IMR-90 (cell line): ENCODE data around the gene EFCAB5. TPM values are rescaled to one million over a fixed set of nuclear protein-coding genes. Genes with fewer than 3 reads are reported as not detected.

Experiments used
- ATAC-seq: fragments of 200-7000 bp; cut with Tn5 transposase; 2 replicates; pipeline ENCODE4 v1.9.1; 2020; ENCODE audit warnings: low read depth, mild to moderate bottlenecking, moderate library complexity
- BruUV-seq: library from RNA; stranded (reverse); fragments of 400-500 nt; replicated peaks from 2 replicates; lab custom pipeline; 2021; lab: Mats Ljungman, UMichigan
- CTCF ChIA-PET: fragments of 300-600 bp; formaldehyde crosslinking; extraction: SDS; loops from one replicate; lab custom pipeline; 2021; ENCODE audit warnings: antibody characterized with exemption; lab: Yijun Ruan, JAX
- POLR2A ChIA-PET: fragments of 300-600 bp; sonication (Branson Sonifier 250); formaldehyde crosslinking; loops from one replicate; lab custom pipeline; 2022; ENCODE audit warnings: antibody characterized with exemption; ENCODE audit not compliant: unreplicated experiment; lab: Charles Lee
- DNase-seq: peaks from one replicate; pipeline ENCODE4 v3.0.0; 2013
- H2AFZ ChIP-seq: replicated peaks from 2 replicates; pipeline ENCODE3; 2013; ENCODE audit warnings: low read length, mild to moderate bottlenecking; ENCODE audit not compliant: poor library complexity
- H2AK5ac ChIP-seq: 2 replicates; pipeline ENCODE4 v1.6.1; 2013; ENCODE audit warnings: low read depth, low read length, inconsistent platforms
- H2AK9ac ChIP-seq: replicated peaks from 2 replicates; pipeline ENCODE3; 2013; ENCODE audit warnings: mild to moderate bottlenecking, low read depth, low read length, moderate library complexity; ENCODE audit not compliant: poor library complexity
- H2BK120ac ChIP-seq: 2 replicates; pipeline ENCODE4 v1.6.1; 2013; ENCODE audit warnings: low read depth, low read length, inconsistent platforms
- H2BK15ac ChIP-seq: 3 replicates; pipeline ENCODE4 v1.6.1; 2013; ENCODE audit warnings: low read depth, low read length, inconsistent platforms
- H2BK20ac ChIP-seq: 2 replicates; pipeline ENCODE4 v1.6.1; 2013; ENCODE audit warnings: low read depth, mild to moderate bottlenecking, inconsistent platforms, low read length, moderate library complexity
- H2BK5ac ChIP-seq: 2 replicates; pipeline ENCODE4 v1.6.1; 2013; ENCODE audit warnings: mild to moderate bottlenecking, low read depth, low read length, inconsistent platforms; ENCODE audit not compliant: poor library complexity, severe bottlenecking
- H3K14ac ChIP-seq: replicated peaks from 2 replicates; pipeline ENCODE4 v1.6.1; 2013; ENCODE audit warnings: low read depth, low read length, inconsistent platforms
- H3K18ac ChIP-seq: 2 replicates; pipeline ENCODE4 v1.6.1; 2013; ENCODE audit warnings: low read depth, low read length, control low read depth
- H3K23ac ChIP-seq: 2 replicates; pipeline ENCODE4 v1.6.1; 2013; ENCODE audit warnings: low read depth, low read length, inconsistent platforms
- H3K27ac ChIP-seq: 2 replicates; pipeline ENCODE4 v1.5.1; 2013; ENCODE audit warnings: mild to moderate bottlenecking, control low read depth, low read length; ENCODE audit not compliant: insufficient read depth
- H3K27me3 ChIP-seq: 2 replicates; pipeline ENCODE4 v1.6.1; 2013; ENCODE audit warnings: low read length; ENCODE audit not compliant: control insufficient read depth, insufficient read depth
- H3K36me3 ChIP-seq: 2 replicates; pipeline ENCODE4 v1.6.1; 2013; ENCODE audit warnings: low read length, mixed read lengths; ENCODE audit not compliant: control insufficient read depth, insufficient read depth
- H3K4ac ChIP-seq: 2 replicates; pipeline ENCODE4 v1.6.1; 2013; ENCODE audit warnings: low read depth, low read length, inconsistent platforms
- H3K4me1 ChIP-seq: 2 replicates; pipeline ENCODE4 v1.6.1; 2013; ENCODE audit warnings: low read length, mixed read lengths; ENCODE audit not compliant: control insufficient read depth, insufficient read depth
- H3K4me2 ChIP-seq: 2 replicates; pipeline ENCODE4 v1.6.1; 2013; ENCODE audit warnings: low read depth, mild to moderate bottlenecking, control low read depth, low read length, moderate library complexity
- H3K4me3 ChIP-seq: 2 replicates; pipeline ENCODE4 v1.5.1; 2013; ENCODE audit warnings: low read depth, mild to moderate bottlenecking, control low read depth, low read length, moderate library complexity; ENCODE audit not compliant: insufficient read depth
- H3K56ac ChIP-seq: 2 replicates; pipeline ENCODE4 v1.6.1; 2013; ENCODE audit warnings: low read length, inconsistent platforms; ENCODE audit not compliant: insufficient read depth; ENCODE audit errors: extremely low read depth
- H3K79me1 ChIP-seq, 2 experiments: 2 replicates each; pipeline ENCODE4 v1.6.1; 2013; ENCODE audit warnings: low read length in 2 of 2, inconsistent platforms in 1 of 2, low read depth in 1 of 2
- H3K9ac ChIP-seq: 2 replicates; pipeline ENCODE4 v1.6.1; 2013; ENCODE audit warnings: low read depth, low read length, control low read depth
- H3K9me1 ChIP-seq: 2 replicates; pipeline ENCODE4 v1.6.1; 2013; ENCODE audit warnings: low read length, inconsistent platforms; ENCODE audit not compliant: insufficient read depth
- H3K9me3 ChIP-seq: 2 replicates; pipeline ENCODE4 v1.6.1; 2013; ENCODE audit warnings: low read length; ENCODE audit not compliant: control insufficient read depth, insufficient read depth
- H4K20me1 ChIP-seq: 2 replicates; pipeline ENCODE4 v1.6.1; 2013; ENCODE audit warnings: low read length, inconsistent platforms; ENCODE audit not compliant: insufficient read depth
- H4K5ac ChIP-seq: 2 replicates; pipeline ENCODE4 v1.6.1; 2013; ENCODE audit warnings: mild to moderate bottlenecking, low read depth, low read length, control low read depth
- H4K8ac ChIP-seq, 2 experiments: 2 replicates each; pipeline ENCODE4 v1.6.1; 2013; ENCODE audit warnings: low read depth in 2 of 2, low read length in 2 of 2, control low read depth in 1 of 2, inconsistent platforms in 1 of 2
- H4K91ac ChIP-seq: 2 replicates; pipeline ENCODE4 v1.6.1; 2013; ENCODE audit warnings: low read depth, low read length, inconsistent platforms; ENCODE audit not compliant: insufficient read depth
- BHLHE40 ChIP-seq: fragments of 150-350 bp; IDR thresholded peaks from 2 replicates; pipeline ENCODE4 v1.6.1; 2016; ENCODE audit warnings: mild to moderate bottlenecking, low read depth, low read length
- CEBPB ChIP-seq: IDR thresholded peaks from 2 replicates; pipeline ENCODE4 v1.6.1; 2012; ENCODE audit warnings: low read depth, low read length, improper control_type of control experiment
- CHD1 ChIP-seq: IDR thresholded peaks from 2 replicates; pipeline ENCODE4 v1.6.1; 2012; ENCODE audit warnings: low read depth, low read length, improper control_type of control experiment
- CTCF ChIP-seq: conservative IDR thresholded peaks from 2 replicates; pipeline ENCODE4 v1.5.1; 2012; ENCODE audit warnings: mild to moderate bottlenecking, low read depth, low read length, improper control_type of control experiment
- FOS ChIP-seq: fragments of 150-350 bp; IDR thresholded peaks from 2 replicates; pipeline ENCODE4 v1.6.1; 2016; ENCODE audit warnings: low read depth, low read length
- MAFK ChIP-seq: IDR thresholded peaks from 2 replicates; pipeline ENCODE4 v1.6.1; 2012; ENCODE audit warnings: low read depth, low read length, improper control_type of control experiment
- MAZ ChIP-seq: IDR thresholded peaks from 2 replicates; pipeline ENCODE4 v1.6.1; 2012; ENCODE audit warnings: low read depth, mild to moderate bottlenecking, low read length, improper control_type of control experiment, moderate library complexity, borderline replicate concordance
- MXI1 ChIP-seq: IDR thresholded peaks from 2 replicates; pipeline ENCODE4 v1.6.1; 2012; ENCODE audit warnings: low read depth, mild to moderate bottlenecking, low read length, moderate library complexity, borderline replicate concordance
- NFE2L2 ChIP-seq: fragments of 150-350 bp; IDR thresholded peaks from 2 replicates; pipeline ENCODE4 v1.6.1; 2016; ENCODE audit warnings: low read depth, mild to moderate bottlenecking, low read length
- POLR2A ChIP-seq: IDR thresholded peaks from 2 replicates; pipeline ENCODE4 v1.6.1; 2012; ENCODE audit warnings: mild to moderate bottlenecking, low read depth, low read length
- RFX5 ChIP-seq: IDR thresholded peaks from 2 replicates; pipeline ENCODE4 v1.8.0; 2012; ENCODE audit warnings: low read depth, mild to moderate bottlenecking, low read length, moderate library complexity
- SMC3 ChIP-seq: fragments of 150-350 bp; IDR thresholded peaks from 2 replicates; pipeline ENCODE4 v1.6.1; 2016; ENCODE audit warnings: low read depth, mild to moderate bottlenecking, antibody characterized with exemption, low read length, moderate library complexity
- USF2 ChIP-seq: fragments of 150-350 bp; IDR thresholded peaks from 2 replicates; pipeline ENCODE4 v1.6.1; 2017; ENCODE audit warnings: mild to moderate bottlenecking, antibody characterized with exemption, low read length, low read depth
- WGBS, 2 experiments: methylation state at CpG; one replicate each; pipeline versions ENCODE4 v1.1.5 to v1.1.7; 2013; ENCODE audit warnings: missing lambda C conversion rate in 2 of 2; ENCODE audit not compliant: insufficient read length in 1 of 2; ENCODE audit errors: extremely low coverage in 2 of 2; 5-methylcytosine and 5-hydroxymethylcytosine counted together
- dilution Hi-C: fragments of 300-500 bp; cut with HindIII; formaldehyde crosslinking; loops from one replicate; pipeline ENCODE4 v1.14.3; 2018; ENCODE audit warnings: low sequenced_read_pairs; ENCODE audit not compliant: unreplicated experiment
- in situ Hi-C: fragments of 300-500 bp; cut with MboI; formaldehyde crosslinking; loops from 3 replicates; pipeline ENCODE4 v1.14.3; 2019; ENCODE audit warnings: low sequenced_read_pairs, inconsistent platforms, mixed read lengths
- intact Hi-C: fragments of 100-400 bp; cut with micrococcal nuclease; formaldehyde crosslinking; loops from 2 replicates; pipeline ENCODE4 v1.10.0; 2022
- polyA plus RNA-seq, 3 experiments: library from polyadenylated mRNA; depleted of rRNA; stranded (reverse); fragments of >200 nt; gene quantifications; 2 replicates each; pipeline ENCODE4 v1.2.3, GENCODE V29; 2012; ENCODE audit warnings: low replicate concordance in 1 of 3
- total RNA-seq: library from RNA; depleted of rRNA; stranded (reverse); fragments of >200 nt; gene quantifications from 2 replicates; pipeline ENCODE4 v1.2.3, GENCODE V29; 2012

The EFCAB5 gene
- total and polyA plus RNA-seq, 2 of the 4 experiments (the other 2 are of a cell fraction), result 0.14 TPM; not detected in 1

GRCh38 chr17:29929533-29930408 lies 11.7 kb upstream of the EFCAB5 start, which contains the start of gene SSH2:
SSH2 (minus strand) TSS chr17:29930228; CDS start chr17:29930000, 228 bp downstream.
- H2BK15ac ChIP-seq, result peak within 1 kb of the TSS; percentile 95
- peak within 1 kb of the TSS; percentile 30 for H2BK20ac ChIP-seq
- H3K4me2 ChIP-seq, result peak within 1 kb of the TSS; percentile 97
- H2AK5ac ChIP-seq, result peak within 1 kb of the TSS; percentile 69
- POLR2A ChIA-PET, result interaction anchor here (0.6 kb wide), 1 partner anchor 145 kb away, joined by 6 read pairs; no protein-coding TSS in a partner anchor
- H3K56ac ChIP-seq, result peak within 1 kb of the TSS; percentile 92
- no peaks in the 10 kb centered on the region for H3K9me1 ChIP-seq
- peak within 1 kb of the TSS; percentile 99 for H3K23ac ChIP-seq
- peaks cover 6% of the 10 kb centered on the region; the same call in 1 of the 2 replicates for H4K20me1 ChIP-seq
- H2BK120ac ChIP-seq, result peak within 1 kb of the TSS; percentile 78
- ATAC-seq, result peak; percentile 87
- H3K4ac ChIP-seq, result peak within 1 kb of the TSS; percentile 97
- peak within 1 kb of the TSS; percentile 92 for H2AFZ ChIP-seq
- peak within 1 kb of the TSS; percentile 79 for H3K9ac ChIP-seq
- in situ Hi-C loops (loop anchor here (5.0 to 10.0 kb wide), 3 partner anchors 77 to 285 kb away; no protein-coding TSS in a partner anchor), intact Hi-C loops (no loop called here), dilution Hi-C loops (no loop called here)
- peak within 1 kb of the TSS; percentile 78 for H4K91ac ChIP-seq
- H2AK9ac ChIP-seq, result peak within 1 kb of the TSS; percentile 97
- peak within 1 kb of the TSS; percentile 79 for H3K27ac ChIP-seq
- H3K18ac ChIP-seq, result peak within 1 kb of the TSS; percentile 80
- peak within 1 kb of the TSS; percentile 97 for H3K14ac ChIP-seq
- H3K9me3 ChIP-seq, result no peaks in the 10 kb centered on the region
- H3K36me3 ChIP-seq, result no peaks in the 10 kb centered on the region
- H4K8ac ChIP-seq, result peak within 1 kb of the TSS; percentile 45 to 94
- H4K5ac ChIP-seq, result peak within 1 kb of the TSS; percentile 32; the same call in 1 of the 2 replicates
- peaks cover 4 to 41% of the 10 kb centered on the region in 2 experiments; a peak in 3 of 4 replicates for H3K79me1 ChIP-seq
- no TSS peak for BruUV-seq
- DNase-seq, result peak; percentile 73
- WGBS, 2 experiments, result 0% methylated on average over 29 of the region's 71 CpGs; no CpG with 5 or more reads in 1 of the 2 experiments
- peaks cover 2% of the 10 kb centered on the region for H3K4me1 ChIP-seq
- H3K4me3 ChIP-seq, result peak within 1 kb of the TSS; percentile 89
- H2BK5ac ChIP-seq, result peak within 1 kb of the TSS; percentile 81
- CTCF ChIA-PET, result interaction anchor here (1.7 to 2.7 kb wide), 5 partner anchors 12 to 267 kb away, joined by 5 to 52 read pairs (median 8); partner anchors contain the start of gene EFCAB5
- no peaks in the 10 kb centered on the region for H3K27me3 ChIP-seq
- TF ChIP-seq POLR2A, result no peak
- no peak for TF ChIP-seq RFX5
- TF ChIP-seq USF2, result no peak
- TF ChIP-seq BHLHE40, result no peak
- no peak for TF ChIP-seq CHD1
- TF ChIP-seq FOS, result 0 out of 2 replicates have a peak, but pooled peaks have one; percentile 22
- TF ChIP-seq SMC3, result no peak
- no peak for TF ChIP-seq CEBPB
- TF ChIP-seq MXI1, result peak; percentile 84
- no peak for TF ChIP-seq MAFK
- TF ChIP-seq NFE2L2, result no peak
- TF ChIP-seq CTCF, result no peak
- TF ChIP-seq MAZ, result 0 out of 2 replicates have a peak, but pooled peaks have one; percentile 8
